Measurements from ENCODE around the gene CSKMT.

Gene CSKMT

DNA sequence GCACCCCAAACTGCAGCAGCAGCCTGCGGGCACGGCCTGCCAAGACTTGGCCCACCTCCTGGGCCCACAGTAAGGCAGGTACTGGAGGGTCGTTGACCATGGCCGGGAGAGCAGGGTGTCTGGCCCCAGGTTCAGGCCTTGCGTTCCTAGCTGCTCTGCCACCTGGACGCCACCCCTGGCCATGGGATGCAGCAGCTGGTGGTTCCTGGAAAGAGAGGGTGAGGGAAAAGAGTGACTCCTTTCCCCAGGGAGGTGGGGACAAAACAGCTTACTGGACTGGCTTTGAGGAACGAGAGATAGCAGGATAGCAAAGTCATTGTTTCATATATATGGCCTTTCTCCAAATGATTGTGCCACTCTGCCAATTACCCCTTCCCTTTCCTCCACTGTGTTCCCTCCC, 40.3 kb downstream of the CSKMT start:
- TF ChIP-seq, protein P1, sequence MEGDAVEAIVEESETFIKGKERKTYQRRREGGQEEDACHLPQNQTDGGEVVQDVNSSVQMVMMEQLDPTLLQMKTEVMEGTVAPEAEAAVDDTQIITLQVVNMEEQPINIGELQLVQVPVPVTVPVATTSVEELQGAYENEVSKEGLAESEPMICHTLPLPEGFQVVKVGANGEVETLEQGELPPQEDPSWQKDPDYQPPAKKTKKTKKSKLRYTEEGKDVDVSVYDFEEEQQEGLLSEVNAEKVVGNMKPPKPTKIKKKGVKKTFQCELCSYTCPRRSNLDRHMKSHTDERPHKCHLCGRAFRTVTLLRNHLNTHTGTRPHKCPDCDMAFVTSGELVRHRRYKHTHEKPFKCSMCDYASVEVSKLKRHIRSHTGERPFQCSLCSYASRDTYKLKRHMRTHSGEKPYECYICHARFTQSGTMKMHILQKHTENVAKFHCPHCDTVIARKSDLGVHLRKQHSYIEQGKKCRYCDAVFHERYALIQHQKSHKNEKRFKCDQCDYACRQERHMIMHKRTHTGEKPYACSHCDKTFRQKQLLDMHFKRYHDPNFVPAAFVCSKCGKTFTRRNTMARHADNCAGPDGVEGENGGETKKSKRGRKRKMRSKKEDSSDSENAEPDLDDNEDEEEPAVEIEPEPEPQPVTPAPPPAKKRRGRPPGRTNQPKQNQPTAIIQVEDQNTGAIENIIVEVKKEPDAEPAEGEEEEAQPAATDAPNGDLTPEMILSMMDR (IDR thresholded peaks at IDR 0.05; ENCODE audit: insufficient read depth, low read length, poor library complexity, severe bottlenecking), result no peak
- Histone ChIP-seq H3K36me3 (ENCODE audit: control insufficient read depth, insufficient read depth, low read length) (peaks cover 2% of the 10 kb centered on the region; the same call in 1 of the 2 replicates), H3K27me3 (replicated peaks; ENCODE audit: control insufficient read depth, insufficient read depth, low read length) (no peaks in the 10 kb centered on the region), H3K4me3 (replicated peaks; ENCODE audit: low read depth, low read length) (peak overlapping the region; percentile 82)
- DNase-seq (ENCODE audit: extremely low read depth, insufficient read length), result no peak

DNA sequence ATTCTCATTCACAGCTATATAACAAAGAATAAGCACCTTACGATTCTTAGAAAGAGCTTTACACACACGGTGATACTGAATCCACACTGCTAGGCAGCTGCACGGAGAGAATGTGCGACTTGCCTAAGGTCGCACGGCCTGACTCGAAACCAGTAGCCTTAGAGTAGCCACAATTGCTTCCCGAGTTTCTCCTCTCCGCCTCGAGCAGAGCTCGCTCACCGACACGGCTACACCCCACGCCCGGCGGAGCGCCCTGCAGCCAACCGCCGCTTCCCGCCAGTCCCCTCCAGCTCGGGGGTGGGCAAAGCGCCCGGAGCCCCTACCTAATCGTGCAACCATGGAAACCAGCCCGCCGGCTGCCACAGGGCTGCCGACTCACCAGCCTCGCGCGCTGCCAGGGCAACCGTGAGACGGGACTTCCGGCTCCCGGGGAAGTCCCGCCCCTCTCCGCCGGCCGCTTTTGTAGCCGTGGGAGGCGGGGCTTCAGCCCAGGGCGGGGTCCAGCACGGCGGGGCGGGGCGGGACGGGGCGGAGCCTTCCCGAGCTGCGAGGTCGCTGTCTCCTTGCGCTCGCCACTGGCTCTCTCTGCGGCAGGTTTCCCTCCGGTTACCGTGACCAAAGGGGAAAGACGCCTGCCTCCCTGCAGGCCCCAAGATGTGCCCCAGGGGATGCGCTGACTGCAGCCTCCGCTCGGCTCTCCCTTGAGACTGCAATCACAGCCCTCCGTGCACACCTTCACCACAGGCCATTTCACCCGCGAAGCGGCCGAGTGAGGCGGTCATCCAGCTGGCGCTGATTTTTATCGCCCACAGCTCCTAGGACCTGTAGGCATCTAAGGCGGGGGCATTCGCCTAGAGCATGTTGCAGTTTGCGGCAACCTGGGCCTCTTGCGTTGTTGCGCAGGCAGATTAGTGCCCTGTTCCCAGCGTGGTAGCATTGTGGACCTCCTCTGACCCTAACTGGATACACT, 41.1 kb downstream of the CSKMT start:
- DNase-seq (ENCODE audit: extremely low read depth, insufficient read length), result peak; percentile 90
- H3K27me3 ChIP-seq (replicated peaks; ENCODE audit: control insufficient read depth, insufficient read depth, low read length), result no peaks in the 10 kb centered on the region
- peak overlapping the region; percentile 82 for H3K4me3 ChIP-seq (replicated peaks; ENCODE audit: low read depth, low read length)
- H3K36me3 ChIP-seq (ENCODE audit: control insufficient read depth, insufficient read depth, low read length), result peaks cover 2% of the 10 kb centered on the region; the same call in 1 of the 2 replicates
- TF ChIP-seq, protein P1 (IDR thresholded peaks at IDR 0.05; ENCODE audit: insufficient read depth, low read length, poor library complexity, severe bottlenecking), result no peak

DNA sequence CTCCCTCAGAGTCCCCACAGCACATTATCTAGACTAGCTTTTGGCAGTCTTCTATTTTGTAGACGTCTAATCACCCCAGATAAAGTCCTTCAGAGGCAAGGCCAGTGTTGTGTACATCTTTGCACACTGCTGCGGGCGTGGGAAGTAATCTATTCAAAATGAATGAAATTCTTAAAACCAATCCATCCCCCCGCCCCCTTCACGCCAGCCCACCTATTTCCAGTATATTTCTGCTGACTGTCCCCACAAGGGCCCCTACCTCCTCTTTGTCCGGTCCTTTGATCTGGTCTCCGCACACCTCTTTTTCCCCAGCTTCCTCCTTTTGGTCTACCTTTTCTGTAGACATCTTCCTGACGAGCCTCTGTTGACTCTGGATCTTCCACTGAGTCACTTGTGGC, 41.7 kb downstream of the CSKMT start:
- no peaks in the 10 kb centered on the region for H3K27me3 ChIP-seq (replicated peaks; ENCODE audit: control insufficient read depth, insufficient read depth, low read length)
- peaks cover 2% of the 10 kb centered on the region for H3K36me3 ChIP-seq (ENCODE audit: control insufficient read depth, insufficient read depth, low read length)
- H3K4me3 ChIP-seq (replicated peaks; ENCODE audit: low read depth, low read length), result no peak overlapping the region
- TF ChIP-seq, protein P1 (IDR thresholded peaks at IDR 0.05; ENCODE audit: insufficient read depth, low read length, poor library complexity, severe bottlenecking), result no peak
- no peak for DNase-seq (ENCODE audit: extremely low read depth, insufficient read length)

DNA sequence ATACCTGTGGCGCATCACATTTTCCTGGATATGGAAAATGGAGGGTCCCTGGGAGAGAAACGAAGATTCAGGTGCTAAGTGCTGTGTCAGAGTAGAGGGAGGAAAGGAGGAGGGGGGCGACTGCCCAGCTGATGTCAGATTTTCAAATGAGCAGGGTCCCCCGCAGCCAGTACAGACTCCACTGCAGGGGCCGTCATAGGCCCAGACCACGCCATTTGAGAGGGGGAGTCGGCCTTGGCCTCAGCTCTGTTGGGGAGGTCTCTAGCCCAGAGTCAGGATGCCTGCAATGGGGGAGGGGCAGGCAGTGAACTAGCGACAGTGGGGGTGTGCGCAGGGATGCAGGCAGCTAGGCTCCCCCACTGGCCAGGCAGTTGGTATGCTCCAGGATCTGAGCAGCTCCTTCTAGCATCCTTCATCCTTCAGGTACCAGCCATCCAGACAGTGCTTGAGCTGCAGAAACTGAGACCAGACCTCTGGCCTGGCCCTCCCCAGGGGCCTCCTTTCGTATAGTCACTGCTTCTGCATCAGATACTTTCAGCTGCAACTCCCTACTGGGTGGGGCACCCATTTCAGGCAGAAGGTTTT, 42.3 kb downstream of the CSKMT start, which contains the start of the genes BSCL2 and GNG3:
Gene BSCL2 (minus strand): TSS at position 148 of the 585 bp plus-strand sequence. CDS start 229 bp downstream, outside the sequence.
Gene GNG3 (plus strand): TSS at position 400 of the 585 bp plus-strand sequence. CDS start 620 bp downstream, outside the sequence.
- DNase-seq (ENCODE audit: extremely low read depth, insufficient read length), result no peak
- Histone ChIP-seq H3K27me3 (replicated peaks; ENCODE audit: control insufficient read depth, insufficient read depth, low read length) (no peaks in the 10 kb centered on the region), H3K36me3 (ENCODE audit: control insufficient read depth, insufficient read depth, low read length) (peaks cover 4% of the 10 kb centered on the region), H3K4me3 (replicated peaks; ENCODE audit: low read depth, low read length) (peak within 1 kb of the TSS; percentile 82)
- TF ChIP-seq, protein P1 (IDR thresholded peaks at IDR 0.05; ENCODE audit: insufficient read depth, low read length, poor library complexity, severe bottlenecking), result no peak

DNA sequence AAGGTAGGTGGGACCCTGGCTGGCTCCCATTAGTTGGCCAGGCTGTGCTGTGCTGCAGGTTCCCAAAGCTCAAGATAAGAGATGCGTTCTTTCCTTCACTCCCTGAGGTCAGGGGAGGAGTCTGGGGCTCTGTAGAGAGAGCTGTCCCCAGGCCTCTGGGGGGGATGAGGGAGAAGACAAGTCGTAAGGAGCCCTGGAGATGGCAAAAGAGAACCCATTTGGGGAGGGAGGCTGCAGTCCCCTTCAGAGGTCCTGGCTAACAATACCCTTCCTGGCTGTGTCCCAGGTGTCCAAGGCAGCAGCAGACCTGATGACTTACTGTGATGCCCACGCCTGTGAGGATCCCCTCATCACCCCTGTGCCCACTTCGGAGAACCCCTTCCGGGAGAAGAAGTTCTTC, 43.3 kb downstream of the CSKMT start:
- DNase-seq (ENCODE audit: extremely low read depth, insufficient read length), result no peak
- H3K36me3 ChIP-seq (ENCODE audit: control insufficient read depth, insufficient read depth, low read length), result peaks cover 4% of the 10 kb centered on the region
- H3K4me3 ChIP-seq (replicated peaks; ENCODE audit: low read depth, low read length), result peak overlapping the region; percentile 63
- TF ChIP-seq, protein P1 (IDR thresholded peaks at IDR 0.05; ENCODE audit: insufficient read depth, low read length, poor library complexity, severe bottlenecking), result no peak
- no peaks in the 10 kb centered on the region for H3K27me3 ChIP-seq (replicated peaks; ENCODE audit: control insufficient read depth, insufficient read depth, low read length)
